GM12872 (cell line): ENCODE measurements around the gene FLII.

Source experiments
- TF ChIP-seq, protein P1 (sequence below): IDR thresholded peaks from 3 replicates; pipeline ENCODE4 v1.5.1; 2011; ENCODE audit warnings: low read depth, mild to moderate bottlenecking, low read length, moderate library complexity; ENCODE audit not compliant: insufficient read depth

Gene FLII

DNA sequence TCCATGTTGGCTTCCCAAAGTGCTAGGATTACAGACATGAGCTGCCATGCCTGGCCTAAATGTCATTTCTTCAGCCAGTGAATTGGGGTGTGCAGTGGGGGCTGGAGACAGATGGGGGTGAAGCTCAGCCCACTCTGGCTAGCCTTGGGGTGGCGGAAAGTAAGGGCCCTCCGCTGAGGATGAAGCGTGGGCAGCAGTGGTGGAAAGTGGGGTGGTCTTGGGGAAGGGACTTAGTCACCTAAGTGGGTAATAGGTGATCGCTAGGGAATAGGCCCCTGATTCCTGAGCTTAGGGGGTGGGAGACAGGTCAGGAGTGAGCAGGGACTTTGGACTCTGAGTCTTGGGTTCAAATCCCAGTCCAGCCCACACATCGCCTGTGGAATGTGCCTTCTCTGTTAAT is 30.9 kb downstream of the FLII start:
- TF ChIP-seq, protein P1, sequence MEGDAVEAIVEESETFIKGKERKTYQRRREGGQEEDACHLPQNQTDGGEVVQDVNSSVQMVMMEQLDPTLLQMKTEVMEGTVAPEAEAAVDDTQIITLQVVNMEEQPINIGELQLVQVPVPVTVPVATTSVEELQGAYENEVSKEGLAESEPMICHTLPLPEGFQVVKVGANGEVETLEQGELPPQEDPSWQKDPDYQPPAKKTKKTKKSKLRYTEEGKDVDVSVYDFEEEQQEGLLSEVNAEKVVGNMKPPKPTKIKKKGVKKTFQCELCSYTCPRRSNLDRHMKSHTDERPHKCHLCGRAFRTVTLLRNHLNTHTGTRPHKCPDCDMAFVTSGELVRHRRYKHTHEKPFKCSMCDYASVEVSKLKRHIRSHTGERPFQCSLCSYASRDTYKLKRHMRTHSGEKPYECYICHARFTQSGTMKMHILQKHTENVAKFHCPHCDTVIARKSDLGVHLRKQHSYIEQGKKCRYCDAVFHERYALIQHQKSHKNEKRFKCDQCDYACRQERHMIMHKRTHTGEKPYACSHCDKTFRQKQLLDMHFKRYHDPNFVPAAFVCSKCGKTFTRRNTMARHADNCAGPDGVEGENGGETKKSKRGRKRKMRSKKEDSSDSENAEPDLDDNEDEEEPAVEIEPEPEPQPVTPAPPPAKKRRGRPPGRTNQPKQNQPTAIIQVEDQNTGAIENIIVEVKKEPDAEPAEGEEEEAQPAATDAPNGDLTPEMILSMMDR, result no peak

DNA sequence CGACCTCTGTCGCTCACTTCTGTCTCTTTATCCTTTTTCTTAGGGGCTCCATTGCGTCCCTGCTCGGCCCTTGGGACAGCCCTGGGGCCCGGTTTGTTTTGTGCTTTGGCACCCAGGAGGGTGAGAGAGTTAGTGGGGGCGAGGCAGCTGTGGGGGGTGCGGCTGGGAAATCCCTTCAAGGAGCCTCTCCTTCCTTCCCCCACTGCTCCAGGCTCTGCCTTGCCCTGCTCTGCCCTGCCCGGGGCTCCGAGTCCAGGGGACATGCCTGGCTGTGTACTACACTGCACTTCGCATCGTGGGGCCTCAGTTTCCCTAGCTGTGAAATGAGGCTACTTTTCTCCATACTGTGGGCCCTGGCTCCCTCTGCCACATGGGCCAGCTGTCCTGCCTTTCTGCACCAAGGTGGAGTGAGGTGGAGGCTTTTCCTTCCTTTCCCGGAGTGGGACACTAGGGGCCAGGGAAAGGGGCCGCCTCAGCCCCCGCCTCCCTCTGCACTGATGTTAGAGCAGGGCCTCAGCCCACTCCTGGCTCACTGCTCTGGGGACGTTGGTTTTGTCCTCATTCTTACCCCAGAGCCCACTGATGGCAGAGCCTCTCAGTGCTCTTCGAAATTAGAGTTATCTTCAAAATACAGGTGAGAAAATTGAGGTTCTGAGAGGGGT is 32.1 kb downstream of the FLII start:
- TF ChIP-seq, protein P1, result no peak

DNA sequence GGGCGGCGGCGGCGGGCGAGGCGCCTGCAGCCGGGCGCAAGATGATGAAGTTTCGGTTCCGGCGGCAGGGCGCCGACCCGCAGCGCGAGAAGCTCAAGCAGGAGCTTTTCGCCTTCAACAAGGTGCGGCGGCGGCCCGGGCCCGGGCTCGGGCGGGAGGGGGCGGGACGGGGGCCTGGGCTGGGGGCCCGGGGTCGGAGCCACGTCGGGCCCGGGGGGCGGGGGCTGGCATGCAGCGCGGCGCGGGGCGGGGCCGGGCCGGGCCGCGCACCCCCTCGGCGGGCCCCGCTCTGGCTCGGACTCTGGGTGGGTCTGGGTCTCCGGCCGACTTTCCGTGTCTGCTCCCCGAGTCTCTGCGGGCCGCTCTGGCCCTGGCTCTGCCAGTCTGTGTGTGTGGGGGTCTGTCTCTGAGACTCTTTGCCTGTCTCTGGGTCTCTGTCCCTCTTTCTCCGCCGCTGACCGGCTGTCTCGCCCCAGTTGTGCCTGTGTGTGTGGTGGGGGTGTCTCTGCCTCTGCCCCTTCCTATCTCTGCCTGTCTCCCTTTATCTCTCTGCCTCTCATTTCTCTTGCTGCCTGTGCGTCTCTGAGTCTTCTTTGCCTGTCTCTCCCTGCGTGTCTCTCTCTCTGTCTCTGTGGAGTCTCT is 32.8 kb downstream of the FLII start:
- TF ChIP-seq, protein P1, result no peak

DNA sequence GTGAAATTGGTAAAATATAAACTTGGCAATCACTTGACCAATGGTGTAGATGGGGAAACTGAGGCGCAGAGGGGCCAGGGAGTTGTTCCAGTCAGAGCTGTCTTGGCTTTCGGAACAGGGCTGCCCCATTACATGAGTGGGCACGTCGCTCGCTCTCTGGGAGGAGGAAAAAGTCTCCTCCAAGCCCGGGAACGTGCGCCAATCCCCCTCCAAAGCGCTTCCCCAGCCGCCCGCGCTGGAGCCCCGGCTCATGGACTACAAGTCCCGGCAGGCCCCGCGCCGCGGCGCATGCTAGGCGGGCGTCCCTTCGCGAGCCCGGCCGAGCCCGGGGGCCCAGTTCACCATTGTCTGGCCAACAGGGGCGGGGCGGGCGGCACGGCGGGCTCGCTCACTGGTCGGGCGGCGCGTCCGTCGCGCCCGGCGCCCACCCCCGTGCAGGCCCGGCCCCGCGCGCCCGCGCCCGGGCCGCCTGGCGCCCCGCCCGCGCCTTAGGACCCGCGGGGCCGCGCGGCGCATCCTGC is 33.4 kb downstream of the FLII start, which contains the start of gene LLGL1:
Gene LLGL1 (plus strand): TSS at position 515 of the 521 bp plus-strand sequence. CDS start 48 bp downstream, outside the sequence.
- TF ChIP-seq, protein P1, result no peak

DNA sequence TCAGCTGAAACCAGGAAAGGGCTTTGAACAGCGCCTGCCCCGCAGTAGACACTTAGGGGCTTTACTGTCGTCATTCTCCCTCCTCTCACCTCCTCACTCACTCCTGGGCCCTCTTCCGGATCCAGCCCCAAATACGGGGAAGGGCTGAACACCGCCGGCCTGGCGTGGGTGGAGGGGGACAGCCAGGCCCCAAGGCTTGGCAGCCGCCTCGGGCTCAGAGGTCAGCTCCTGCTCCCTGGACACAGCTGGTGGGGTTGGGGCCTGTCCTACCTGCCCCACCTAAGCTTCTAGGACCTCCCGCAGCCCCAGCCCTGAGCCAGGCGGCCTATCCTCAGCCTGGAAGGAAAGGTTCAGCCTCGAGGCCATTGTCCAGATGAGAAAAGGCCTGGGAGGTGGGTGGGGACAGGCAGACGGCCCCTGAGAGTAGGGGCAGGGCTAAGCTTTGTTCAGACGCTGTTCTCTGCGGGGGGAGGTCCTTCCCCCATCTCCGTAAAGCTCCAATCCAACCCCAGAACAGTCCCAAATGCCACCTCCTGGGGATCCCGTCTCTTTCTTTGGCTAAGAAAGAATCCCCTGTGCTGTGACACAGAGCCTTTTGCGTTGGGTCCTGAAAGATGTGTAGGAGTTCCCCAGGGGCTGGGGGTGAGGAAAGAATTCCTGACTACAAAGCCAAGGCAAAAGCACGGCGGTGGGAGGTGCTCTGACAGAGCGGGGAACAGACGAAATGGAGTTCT is 34.0 kb downstream of the FLII start:
- TF ChIP-seq, protein P1, result no peak

DNA sequence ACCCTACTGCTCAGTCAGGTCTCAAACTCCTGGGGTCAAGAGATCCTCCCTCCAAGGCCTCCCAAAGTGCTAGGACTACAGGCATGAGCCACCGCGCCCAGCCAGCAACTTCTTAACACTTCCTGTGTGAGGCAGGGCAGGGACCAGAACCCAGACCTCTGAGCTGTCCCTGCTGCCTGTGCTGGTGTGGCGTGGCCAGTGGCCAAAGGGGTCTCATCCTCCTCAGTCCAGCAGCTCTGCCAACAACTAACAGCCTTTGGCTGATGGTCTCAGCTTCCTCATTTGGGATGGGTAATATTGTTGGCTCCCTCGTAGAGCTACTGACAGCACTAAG is 34.5 kb downstream of the FLII start:
- TF ChIP-seq, protein P1, result no peak

DNA sequence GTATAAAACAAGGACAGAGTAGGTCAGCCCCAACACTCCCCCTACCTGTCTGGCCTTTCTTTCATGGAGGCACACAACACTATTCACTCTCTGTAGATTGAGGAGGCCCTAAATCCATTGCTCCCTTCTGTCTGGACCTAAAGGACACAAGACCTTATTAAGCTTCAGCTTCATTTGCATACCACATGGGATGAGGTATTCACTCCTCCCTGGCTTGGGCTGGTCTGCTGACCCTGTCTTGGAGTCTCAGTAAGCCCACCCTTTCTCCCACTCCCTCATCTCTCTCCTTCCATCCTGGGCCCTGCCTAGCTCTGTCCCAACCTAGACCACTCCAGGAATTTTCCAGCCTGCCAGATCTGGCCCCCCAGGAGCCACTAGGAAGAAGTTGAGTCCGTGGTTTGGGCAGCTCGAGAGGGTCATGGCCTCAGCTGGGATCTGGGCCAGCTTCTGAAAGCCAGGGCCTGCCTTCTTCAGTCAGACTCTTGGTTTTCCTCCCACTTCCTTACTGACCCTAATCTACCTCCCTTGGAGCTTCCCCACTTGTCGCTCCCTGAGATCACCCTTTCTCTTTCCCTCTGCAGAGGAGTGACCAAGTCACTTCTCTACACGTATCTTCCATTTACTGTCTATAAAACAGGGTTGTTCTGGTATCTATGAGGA is 39.7 kb downstream of the FLII start:
- TF ChIP-seq, protein P1, result no peak
